BE2C (cell line): ENCODE measurements around the gene ITPRID1.

ENCODE experiments used
- DNase-seq: peaks from one replicate; pipeline ENCODE4 v3.0.0-alpha.2; 2020
- H3K27me3 ChIP-seq: fragments of 250-450 bp; sonication (Bioruptor Pico); 2 replicates; pipeline ENCODE4 v1.5.1; 2020; ENCODE audit warnings: mild to moderate bottlenecking
- H3K36me3 ChIP-seq: fragments of 250-450 bp; sonication (Bioruptor Pico); 2 replicates; pipeline ENCODE4 v1.5.1; 2020; ENCODE audit warnings: mild to moderate bottlenecking
- H3K4me1 ChIP-seq: fragments of 250-450 bp; sonication (Bioruptor Pico); 2 replicates; pipeline ENCODE4 v1.5.1; 2020
- H3K4me3 ChIP-seq: 2 replicates; pipeline ENCODE4 v1.5.1; 2011; ENCODE audit warnings: low read depth, low read length
- H3K9me3 ChIP-seq: fragments of 250-450 bp; sonication (Bioruptor Pico); 2 replicates; pipeline ENCODE4 v1.5.1; 2020
- TF ChIP-seq, protein P1 (sequence below): IDR thresholded peaks from 2 replicates; pipeline ENCODE4 v1.5.1; 2012; ENCODE audit warnings: mild to moderate bottlenecking, low read depth, low read length

ITPRID1 gene

DNA sequence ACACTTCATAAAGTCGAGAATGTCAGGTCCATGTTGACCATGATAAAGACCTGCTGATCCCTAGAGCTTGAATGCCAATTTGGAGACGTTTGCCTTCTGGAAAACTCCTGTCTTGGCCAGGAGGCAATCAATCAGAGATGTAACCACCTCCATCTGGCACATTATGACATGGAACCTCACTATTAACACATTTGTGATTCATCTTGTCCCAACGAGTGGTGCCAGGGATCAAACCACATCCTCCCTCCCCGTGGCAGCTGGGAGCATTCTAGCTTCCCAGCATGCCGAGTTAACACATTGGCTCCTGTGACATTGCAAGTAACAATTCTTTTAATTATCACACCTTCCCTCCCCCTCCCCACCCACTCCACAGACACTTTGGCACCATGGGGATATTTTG is 89.2 kb downstream of the ITPRID1 start:
- no peaks in the 10 kb centered on the region for H3K9me3 ChIP-seq
- no peaks in the 10 kb centered on the region for H3K36me3 ChIP-seq
- no peaks in the 10 kb centered on the region for H3K4me1 ChIP-seq
- no peak for DNase-seq
- no peaks in the 10 kb centered on the region for H3K27me3 ChIP-seq
- no peak overlapping the region for H3K4me3 ChIP-seq
- TF ChIP-seq, protein P1, sequence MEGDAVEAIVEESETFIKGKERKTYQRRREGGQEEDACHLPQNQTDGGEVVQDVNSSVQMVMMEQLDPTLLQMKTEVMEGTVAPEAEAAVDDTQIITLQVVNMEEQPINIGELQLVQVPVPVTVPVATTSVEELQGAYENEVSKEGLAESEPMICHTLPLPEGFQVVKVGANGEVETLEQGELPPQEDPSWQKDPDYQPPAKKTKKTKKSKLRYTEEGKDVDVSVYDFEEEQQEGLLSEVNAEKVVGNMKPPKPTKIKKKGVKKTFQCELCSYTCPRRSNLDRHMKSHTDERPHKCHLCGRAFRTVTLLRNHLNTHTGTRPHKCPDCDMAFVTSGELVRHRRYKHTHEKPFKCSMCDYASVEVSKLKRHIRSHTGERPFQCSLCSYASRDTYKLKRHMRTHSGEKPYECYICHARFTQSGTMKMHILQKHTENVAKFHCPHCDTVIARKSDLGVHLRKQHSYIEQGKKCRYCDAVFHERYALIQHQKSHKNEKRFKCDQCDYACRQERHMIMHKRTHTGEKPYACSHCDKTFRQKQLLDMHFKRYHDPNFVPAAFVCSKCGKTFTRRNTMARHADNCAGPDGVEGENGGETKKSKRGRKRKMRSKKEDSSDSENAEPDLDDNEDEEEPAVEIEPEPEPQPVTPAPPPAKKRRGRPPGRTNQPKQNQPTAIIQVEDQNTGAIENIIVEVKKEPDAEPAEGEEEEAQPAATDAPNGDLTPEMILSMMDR: no peak

DNA sequence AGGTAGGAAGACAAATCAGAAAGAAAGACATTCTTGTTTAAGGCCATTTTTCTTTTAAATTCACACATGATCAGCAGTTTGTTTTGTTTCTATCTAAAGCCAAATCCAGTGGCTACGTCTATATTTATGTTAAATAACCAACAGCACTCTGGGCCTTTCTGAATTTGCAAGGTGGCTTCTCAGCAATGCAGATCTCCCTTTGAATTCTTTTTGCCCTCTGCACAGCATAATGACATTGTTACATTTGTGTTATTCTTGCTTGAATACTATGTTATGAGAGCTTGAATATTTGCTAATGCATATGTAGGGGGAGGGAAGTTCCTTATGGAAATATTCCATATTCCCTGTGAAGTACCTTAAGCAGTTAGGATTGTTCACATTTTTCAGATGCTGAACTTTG is 99.7 kb downstream of the ITPRID1 start:
- Histone ChIP-seq H3K4me3 (no peak overlapping the region), H3K4me1 (no peaks in the 10 kb centered on the region), H3K9me3 (no peaks in the 10 kb centered on the region), H3K27me3 (no peaks in the 10 kb centered on the region), H3K36me3 (no peaks in the 10 kb centered on the region)
- TF ChIP-seq, protein P1: no peak
- no peak for DNase-seq

DNA sequence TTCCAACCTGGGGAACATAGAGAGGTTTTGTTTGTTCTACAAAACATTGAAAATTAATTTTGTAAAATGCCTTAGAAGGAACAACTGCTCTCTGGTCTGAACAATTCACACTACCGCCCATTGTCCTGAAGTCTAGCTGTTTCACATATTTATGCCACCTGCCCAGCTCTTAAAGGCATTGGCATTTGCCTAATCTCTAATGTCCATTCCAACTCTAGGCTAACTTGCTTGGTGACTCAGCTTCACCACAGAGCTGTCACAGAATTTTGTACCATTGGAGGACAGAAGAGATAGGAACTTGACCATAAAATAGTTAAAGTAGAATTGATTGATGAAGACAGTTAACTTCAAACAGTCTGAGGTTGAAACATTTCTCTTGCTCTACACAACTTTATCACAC is 119.6 kb downstream of the ITPRID1 start:
- H3K36me3 ChIP-seq: no peaks in the 10 kb centered on the region
- H3K9me3 ChIP-seq: no peaks in the 10 kb centered on the region
- no peak for DNase-seq
- H3K4me1 ChIP-seq: no peaks in the 10 kb centered on the region
- no peaks in the 10 kb centered on the region for H3K27me3 ChIP-seq
- no peak overlapping the region for H3K4me3 ChIP-seq
- TF ChIP-seq, protein P1: no peak

DNA sequence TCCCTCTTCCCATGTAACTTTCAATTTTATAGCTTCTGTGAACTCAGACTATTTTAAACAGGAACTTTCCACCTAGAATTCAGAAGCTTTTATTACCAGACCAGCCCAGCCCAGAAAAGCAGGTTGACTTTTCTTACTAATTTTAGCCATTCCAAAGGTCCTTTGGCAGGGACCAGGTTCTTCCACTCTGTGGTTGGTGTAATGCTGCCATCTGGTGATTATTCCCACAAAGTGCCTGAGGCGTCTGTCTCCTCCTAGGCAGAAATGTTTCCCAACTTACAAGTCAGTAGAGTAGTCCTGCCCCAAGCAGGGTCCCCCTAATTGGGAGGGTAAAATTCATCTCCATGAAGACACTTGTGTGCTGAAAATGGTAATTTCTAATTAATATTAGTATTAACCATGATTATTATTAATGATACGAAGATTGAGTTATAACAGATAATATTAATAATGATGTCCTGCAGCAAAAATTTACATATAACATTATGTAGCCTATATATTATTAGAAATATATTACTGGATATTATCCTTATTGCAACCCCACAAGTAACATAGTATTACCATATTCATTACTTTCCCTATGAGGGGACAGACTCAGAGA is 120.1 kb downstream of the ITPRID1 start:
- TF ChIP-seq, protein P1: peak; percentile 60
- peak; percentile 25 for DNase-seq
- no peak overlapping the region for H3K4me3 ChIP-seq
- no peaks in the 10 kb centered on the region for H3K36me3 ChIP-seq
- no peaks in the 10 kb centered on the region; the same call in 1 of the 2 replicates for H3K27me3 ChIP-seq
- no peaks in the 10 kb centered on the region for H3K4me1 ChIP-seq
- H3K9me3 ChIP-seq: no peaks in the 10 kb centered on the region

DNA sequence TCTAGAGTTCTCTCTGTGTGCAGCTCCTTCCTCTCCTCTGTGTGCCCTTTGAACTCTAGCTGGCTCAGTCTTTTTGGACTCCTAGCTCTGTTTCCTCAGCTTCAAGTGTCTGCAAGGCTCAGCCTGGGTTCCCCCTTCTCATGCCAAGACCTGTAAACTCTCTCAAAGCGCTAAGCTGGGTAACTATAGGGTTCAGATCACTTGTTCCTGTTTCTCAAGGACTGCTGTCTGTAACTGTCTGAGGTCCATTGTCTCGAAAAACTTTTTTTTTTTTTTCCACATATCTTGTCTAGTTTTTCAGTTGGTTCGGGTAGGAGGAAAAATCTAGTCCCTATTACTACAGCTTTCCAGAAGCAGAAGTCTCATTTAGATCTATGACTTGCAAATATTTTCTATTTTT is 126.5 kb downstream of the ITPRID1 start:
- no peaks in the 10 kb centered on the region for H3K36me3 ChIP-seq
- H3K9me3 ChIP-seq: no peaks in the 10 kb centered on the region
- no peaks in the 10 kb centered on the region; the same call in none of the 2 replicates for H3K27me3 ChIP-seq
- DNase-seq: no peak
- no peak overlapping the region for H3K4me3 ChIP-seq
- TF ChIP-seq, protein P1: no peak
- no peaks in the 10 kb centered on the region for H3K4me1 ChIP-seq

DNA sequence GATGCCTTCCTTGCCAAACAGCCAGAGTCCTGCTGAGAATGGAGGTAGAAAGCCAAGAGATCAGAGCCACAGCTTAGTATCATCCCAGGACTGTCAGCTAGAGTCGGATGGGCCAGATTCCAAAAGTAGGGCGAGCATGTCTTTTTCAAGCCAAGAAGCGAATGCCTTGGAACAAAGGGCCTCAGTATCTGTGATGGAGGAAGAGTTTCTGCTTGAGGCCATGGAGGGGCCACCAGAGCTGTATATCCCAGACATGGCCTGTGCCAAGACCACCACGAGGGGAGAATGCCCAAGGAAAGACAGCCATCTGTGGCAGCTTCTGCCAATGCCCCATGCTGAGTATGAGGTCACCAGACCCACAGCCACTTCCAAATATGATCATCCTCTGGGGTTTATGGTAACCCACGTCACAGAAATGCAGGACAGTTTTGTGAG is 128.8 kb downstream of the ITPRID1 start:
- DNase-seq: no peak
- no peaks in the 10 kb centered on the region for H3K36me3 ChIP-seq
- TF ChIP-seq, protein P1: no peak
- H3K4me1 ChIP-seq: no peaks in the 10 kb centered on the region
- no peak overlapping the region for H3K4me3 ChIP-seq
- H3K9me3 ChIP-seq: no peaks in the 10 kb centered on the region
- H3K27me3 ChIP-seq: no peaks in the 10 kb centered on the region; the same call in none of the 2 replicates
